Nephron (organoid): ENCODE data around the gene ATL1.
A peak's percentile ranks its signal among the peaks of the same experiment; 100 is the strongest.

Experiments used
- H3K27ac Mint-ChIP-seq, 3 experiments: 2 replicates each; pipeline ENCODE4 v1.8.0; 2020; ENCODE audit warnings: mixed read lengths in 3 of 3, mild to moderate bottlenecking in 2 of 3, moderate library complexity in 1 of 3
- H3K27me3 Mint-ChIP-seq: 2 replicates; pipeline ENCODE4 v1.8.0; 2021; ENCODE audit warnings: low read depth, mild to moderate bottlenecking, moderate library complexity, mixed read lengths
- H3K36me3 Mint-ChIP-seq: 2 replicates; pipeline ENCODE4 v1.8.0; 2020; ENCODE audit warnings: low read depth, mixed read lengths
- H3K4me1 Mint-ChIP-seq: 2 replicates; pipeline ENCODE4 v1.8.0; 2020; ENCODE audit warnings: mixed read lengths
- H3K4me3 Mint-ChIP-seq, 3 experiments: 2 replicates each; pipeline ENCODE4 v1.8.0; 2020; ENCODE audit warnings: mild to moderate bottlenecking in 3 of 3, mixed read lengths in 3 of 3, moderate library complexity in 2 of 3
- H3K9me3 Mint-ChIP-seq: 2 replicates; pipeline ENCODE4 v1.8.0; 2020; ENCODE audit warnings: mixed read lengths
- TF ChIP-seq, protein P1 (sequence below), 3 experiments: fragments of 200-600 bp; sonication (generic); IDR thresholded peaks; one replicate each; pipeline ENCODE4 v1.5.0; 2021; ENCODE audit warnings: antibody characterized with exemption in 3 of 3; ENCODE audit not compliant: unreplicated experiment in 3 of 3

The ATL1 gene

DNA sequence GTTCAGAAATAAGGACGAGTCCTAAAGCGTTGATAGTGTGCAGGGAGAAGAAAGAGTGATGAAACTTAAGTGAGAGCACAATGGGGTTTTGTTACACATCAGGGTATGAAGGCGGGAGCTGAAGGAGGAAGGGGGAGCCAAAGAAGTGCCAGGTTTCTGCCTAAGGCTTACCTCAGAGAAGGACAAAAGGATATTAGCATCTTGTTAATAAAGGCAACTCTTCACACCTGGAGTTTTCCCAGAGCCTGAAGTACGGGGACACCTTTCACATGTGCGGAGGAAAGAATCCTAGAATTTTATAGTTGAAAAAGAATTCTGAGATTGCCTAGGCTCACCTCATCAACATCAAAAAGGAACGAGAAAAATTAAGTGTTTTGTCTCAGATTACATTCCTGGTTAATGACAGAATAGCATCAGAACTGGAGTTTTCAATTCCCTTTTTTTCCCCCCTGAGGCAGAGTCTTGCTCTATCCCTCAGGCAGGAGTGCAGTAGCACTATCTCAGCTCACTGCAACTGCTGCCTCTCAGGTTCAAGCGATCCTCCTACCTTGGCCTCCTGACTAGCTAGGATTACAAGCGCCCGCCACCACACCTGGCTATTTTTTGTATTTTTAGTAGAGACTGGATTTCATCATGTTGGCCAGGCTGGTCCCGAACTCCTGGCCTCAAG, 110.4 kb downstream of the ATL1 start:
- TF ChIP-seq, protein P1, sequence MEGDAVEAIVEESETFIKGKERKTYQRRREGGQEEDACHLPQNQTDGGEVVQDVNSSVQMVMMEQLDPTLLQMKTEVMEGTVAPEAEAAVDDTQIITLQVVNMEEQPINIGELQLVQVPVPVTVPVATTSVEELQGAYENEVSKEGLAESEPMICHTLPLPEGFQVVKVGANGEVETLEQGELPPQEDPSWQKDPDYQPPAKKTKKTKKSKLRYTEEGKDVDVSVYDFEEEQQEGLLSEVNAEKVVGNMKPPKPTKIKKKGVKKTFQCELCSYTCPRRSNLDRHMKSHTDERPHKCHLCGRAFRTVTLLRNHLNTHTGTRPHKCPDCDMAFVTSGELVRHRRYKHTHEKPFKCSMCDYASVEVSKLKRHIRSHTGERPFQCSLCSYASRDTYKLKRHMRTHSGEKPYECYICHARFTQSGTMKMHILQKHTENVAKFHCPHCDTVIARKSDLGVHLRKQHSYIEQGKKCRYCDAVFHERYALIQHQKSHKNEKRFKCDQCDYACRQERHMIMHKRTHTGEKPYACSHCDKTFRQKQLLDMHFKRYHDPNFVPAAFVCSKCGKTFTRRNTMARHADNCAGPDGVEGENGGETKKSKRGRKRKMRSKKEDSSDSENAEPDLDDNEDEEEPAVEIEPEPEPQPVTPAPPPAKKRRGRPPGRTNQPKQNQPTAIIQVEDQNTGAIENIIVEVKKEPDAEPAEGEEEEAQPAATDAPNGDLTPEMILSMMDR (IDR thresholded peaks at IDR 0.05; ENCODE audit: unreplicated experiment in 3 of 3), result no peak
- Mint-ChIP-seq H3K27ac (peak overlapping the region in 1 of 3 experiments; percentile 57), H3K4me3 (no peak overlapping the region), H3K27me3 (no peaks in the 10 kb centered on the region), H3K9me3 (no peaks in the 10 kb centered on the region), H3K4me1 (peaks cover 14% of the 10 kb centered on the region), H3K36me3 (no peaks in the 10 kb centered on the region)

DNA sequence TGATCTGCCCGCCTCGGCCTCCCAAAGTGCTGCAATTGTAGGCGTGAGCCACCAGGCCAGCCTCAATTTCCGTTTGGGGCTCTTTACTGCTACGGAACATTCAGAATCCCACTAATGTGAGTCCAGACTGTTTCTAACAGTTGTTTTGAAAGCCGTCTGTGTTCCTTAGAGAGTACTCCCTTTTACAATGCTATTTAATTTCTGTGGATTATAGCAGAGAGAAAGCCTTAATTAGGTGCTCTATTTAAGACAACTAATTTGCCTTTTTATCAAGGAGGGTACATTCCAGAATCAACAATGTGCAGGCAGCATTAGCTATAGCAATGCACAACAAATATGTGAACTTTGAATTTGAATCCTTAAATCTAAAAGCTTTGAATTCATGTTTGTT, 110.9 kb downstream of the ATL1 start:
- Mint-ChIP-seq H3K9me3 (no peaks in the 10 kb centered on the region), H3K4me1 (peaks cover 14% of the 10 kb centered on the region), H3K4me3 (no peak overlapping the region), H3K27ac (peak overlapping the region in 1 of 3 experiments; percentile 57), H3K36me3 (no peaks in the 10 kb centered on the region), H3K27me3 (no peaks in the 10 kb centered on the region)
- TF ChIP-seq, protein P1 (IDR thresholded peaks at IDR 0.05; ENCODE audit: unreplicated experiment in 3 of 3), result no peak

DNA sequence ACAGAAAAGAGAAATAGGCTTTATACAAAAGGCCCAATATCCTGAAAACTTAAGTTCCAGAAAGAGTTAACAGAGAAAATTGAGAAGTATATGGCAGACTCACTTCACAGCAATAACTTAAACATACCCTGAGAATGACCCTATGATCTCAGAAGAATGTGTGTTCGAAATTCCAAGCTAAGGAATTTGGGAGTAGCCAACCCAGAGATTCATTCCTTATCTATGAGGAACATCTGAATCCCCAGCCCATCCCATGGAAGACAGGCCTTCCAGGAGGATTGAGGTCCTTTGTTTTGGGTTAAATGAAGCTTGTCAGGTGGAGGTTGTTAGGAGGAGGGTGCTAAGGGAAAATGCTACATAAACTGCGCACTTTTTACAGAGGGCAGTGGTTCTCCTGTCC, 115.7 kb downstream of the ATL1 start:
- H3K36me3 Mint-ChIP-seq, result no peaks in the 10 kb centered on the region
- H3K4me3 Mint-ChIP-seq, result no peak overlapping the region
- H3K27me3 Mint-ChIP-seq, result no peaks in the 10 kb centered on the region
- H3K9me3 Mint-ChIP-seq, result peaks cover under 1% of the 10 kb centered on the region
- no peaks in the 10 kb centered on the region for H3K4me1 Mint-ChIP-seq
- TF ChIP-seq, protein P1 (IDR thresholded peaks at IDR 0.05; ENCODE audit: unreplicated experiment in 3 of 3), result no peak
- H3K27ac Mint-ChIP-seq, result peak overlapping the region in 1 of 3 experiments; percentile 51

DNA sequence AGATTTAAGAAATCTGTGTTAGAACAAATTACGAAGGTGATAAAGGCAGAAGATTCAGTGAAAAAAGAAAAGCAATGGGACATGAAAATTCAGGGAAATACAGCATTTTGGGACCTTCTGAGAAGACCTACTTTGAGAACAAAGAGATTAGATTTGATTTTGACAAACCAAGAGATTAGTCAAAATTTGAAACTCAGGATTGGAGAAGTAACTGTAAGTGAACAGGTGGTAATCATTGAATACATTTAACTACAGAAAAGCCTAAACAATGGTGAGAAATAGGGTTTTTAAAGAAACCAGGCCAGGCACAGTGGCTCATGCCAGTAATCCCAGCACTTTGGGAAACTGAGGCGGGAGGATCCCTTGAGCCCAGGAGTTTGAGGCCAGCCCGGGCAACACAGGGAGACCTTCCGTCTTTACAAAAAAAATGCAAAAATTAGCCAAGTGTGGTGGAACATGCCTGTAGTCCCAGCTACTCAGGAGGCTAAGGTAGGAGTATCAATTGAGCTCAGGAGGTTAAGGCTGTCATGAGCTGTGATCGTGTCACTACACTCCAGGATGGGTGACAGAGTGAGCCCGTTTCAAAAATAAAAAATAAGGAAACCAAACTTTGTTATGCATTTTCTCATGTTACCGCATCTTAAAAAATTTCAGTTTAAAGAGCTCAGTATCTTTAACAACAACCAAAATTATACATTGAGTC, 117.0 kb downstream of the ATL1 start:
- Mint-ChIP-seq H3K4me1 (no peaks in the 10 kb centered on the region), H3K9me3 (peaks cover 5% of the 10 kb centered on the region), H3K4me3 (no peak overlapping the region), H3K27ac (peak overlapping the region in 1 of 3 experiments; percentile 17), H3K36me3 (no peaks in the 10 kb centered on the region), H3K27me3 (no peaks in the 10 kb centered on the region)
- TF ChIP-seq, protein P1 (IDR thresholded peaks at IDR 0.05; ENCODE audit: unreplicated experiment in 3 of 3), result no peak

DNA sequence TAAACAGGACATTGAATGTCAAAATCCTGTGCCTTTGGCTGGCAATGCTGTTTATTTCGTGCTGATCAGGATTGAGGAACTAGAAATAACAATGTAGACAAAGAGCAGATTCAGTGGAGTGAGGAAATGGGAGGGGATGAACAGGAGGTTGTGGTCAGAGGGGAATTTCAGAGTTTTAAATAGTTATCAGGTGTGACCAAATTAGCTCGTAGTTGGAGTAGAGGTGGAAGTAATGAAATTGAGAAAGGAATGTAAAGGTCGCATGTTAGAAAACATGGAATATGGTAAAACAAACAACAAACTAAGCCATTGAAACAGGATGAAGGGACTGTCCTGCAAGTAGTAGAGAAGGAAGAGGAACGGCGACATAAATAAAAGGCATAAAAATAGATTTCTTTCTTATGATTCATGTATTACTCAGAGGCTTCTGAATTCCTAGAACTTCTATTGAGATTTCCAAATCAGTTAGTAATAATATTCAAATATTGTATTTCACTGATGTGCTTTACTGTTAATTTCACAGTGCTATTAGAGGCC, 117.7 kb downstream of the ATL1 start:
- Mint-ChIP-seq H3K4me3 (no peak overlapping the region), H3K9me3 (peaks cover 8% of the 10 kb centered on the region), H3K36me3 (no peaks in the 10 kb centered on the region), H3K27me3 (no peaks in the 10 kb centered on the region), H3K4me1 (no peaks in the 10 kb centered on the region), H3K27ac (peak overlapping the region in 1 of 3 experiments; percentile 17)
- TF ChIP-seq, protein P1 (IDR thresholded peaks at IDR 0.05; ENCODE audit: unreplicated experiment in 3 of 3), result no peak
